HG03558 (cell line): ENCODE measurements around the gene CSNK1G2.
A peak's percentile ranks its signal among the peaks of the same experiment; 100 is the strongest.

ENCODE experiments used
- ATAC-seq: cut with Tn5 transposase; IDR thresholded peaks from one replicate; pipeline ENCODE4 v1.9.1; 2021; ENCODE audit warnings: moderate number of reproducible peaks; ENCODE audit not compliant: unreplicated experiment; ENCODE audit errors: extremely low read depth

Gene CSNK1G2

GRCh38 chr19:1941146-1942077 is at the start of gene CSNK1G2:
Gene CSNK1G2 (plus strand): TSS chr19:1941172. CDS start chr19:1969773, 28,601 bp downstream.
- no peak for ATAC-seq

GRCh38 chr19:1893791-1894190 is 47.2 kb upstream of the CSNK1G2 start:
- no peak for ATAC-seq

- no peak for ATAC-seq
Observed at GRCh38 chr19:1896508-1896907, 44.5 kb upstream of the CSNK1G2 start.

- ATAC-seq = no peak
Observed at GRCh38 chr19:1901940-1902404, 39.0 kb upstream of the CSNK1G2 start.

- ATAC-seq = no peak
Observed at GRCh38 chr19:1902923-1903322, 38.0 kb upstream of the CSNK1G2 start.

GRCh38 chr19:1904860-1905109 is 36.2 kb upstream of the CSNK1G2 start:
- no peak for ATAC-seq

GRCh38 chr19:1905110-1905862 is 35.7 kb upstream of the CSNK1G2 start, which contains the start of the genes ADAT3 and SCAMP4:
Gene ADAT3 (plus strand): TSS chr19:1905399. CDS start chr19:1912048, 6,649 bp downstream.
Gene SCAMP4 (plus strand): TSS chr19:1905399. CDS start chr19:1915020, 9,621 bp downstream.
- ATAC-seq = peak; percentile 69

- ATAC-seq = no peak
Observed at GRCh38 chr19:1905863-1906375, 35.1 kb upstream of the CSNK1G2 start.

GRCh38 chr19:1906985-1907562 is 33.9 kb upstream of the CSNK1G2 start:
- no peak for ATAC-seq

- no peak for ATAC-seq
Observed at GRCh38 chr19:1907563-1908363, 33.2 kb upstream of the CSNK1G2 start.

- ATAC-seq = no peak
Observed at GRCh38 chr19:1908364-1908678, 32.7 kb upstream of the CSNK1G2 start.

GRCh38 chr19:1909761-1910080 is 31.3 kb upstream of the CSNK1G2 start:
- no peak for ATAC-seq

- no peak for ATAC-seq
Observed at GRCh38 chr19:1910177-1910576, 30.8 kb upstream of the CSNK1G2 start.

GRCh38 chr19:1911098-1911497 is 29.9 kb upstream of the CSNK1G2 start:
- ATAC-seq = no peak

GRCh38 chr19:1911995-1912394 is 29.0 kb upstream of the CSNK1G2 start:
- no peak for ATAC-seq

GRCh38 chr19:1912760-1913505 is 28.0 kb upstream of the CSNK1G2 start:
- no peak for ATAC-seq

- no peak for ATAC-seq
Observed at GRCh38 chr19:1913781-1914577, 27.0 kb upstream of the CSNK1G2 start.

GRCh38 chr19:1914826-1915341 is 26.1 kb upstream of the CSNK1G2 start:
- no peak for ATAC-seq
